Activated CD8-positive, alpha-beta memory T cell treated with anti-CD3 and anti-CD28 coated beads for 24 hours (primary cell): ENCODE measurements around the gene PSMB7.

ENCODE experiments used
- DNase-seq: peaks from one replicate; pipeline ENCODE4 v3.0.0-alpha.2; 2020

The PSMB7 gene

GRCh38 chr9:124377551-124378406 lies 37.5 kb downstream of the PSMB7 start:
- DNase-seq = no peak

- DNase-seq = no peak
Measured at GRCh38 chr9:124376329-124376728, 38.9 kb downstream of the PSMB7 start.

- DNase-seq = no peak
Measured at GRCh38 chr9:124375726-124376125, 39.5 kb downstream of the PSMB7 start.

- no peak for DNase-seq
Measured at GRCh38 chr9:124373851-124374250, 41.4 kb downstream of the PSMB7 start.

- no peak for DNase-seq
Measured at GRCh38 chr9:124373386-124373785, 41.9 kb downstream of the PSMB7 start.

GRCh38 chr9:124372038-124372437 lies 43.2 kb downstream of the PSMB7 start:
- no peak for DNase-seq

- no peak for DNase-seq
Measured at GRCh38 chr9:124370896-124371582, 44.2 kb downstream of the PSMB7 start.

GRCh38 chr9:124369231-124369797 lies 45.9 kb downstream of the PSMB7 start:
- no peak for DNase-seq

GRCh38 chr9:124368692-124369091 lies 46.5 kb downstream of the PSMB7 start:
- no peak for DNase-seq

GRCh38 chr9:124366476-124367220 lies 48.6 kb downstream of the PSMB7 start:
- DNase-seq = no peak

GRCh38 chr9:124365036-124365435 lies 50.2 kb downstream of the PSMB7 start:
- DNase-seq = no peak

GRCh38 chr9:124364141-124364540 lies 51.1 kb downstream of the PSMB7 start:
- no peak for DNase-seq

- DNase-seq = no peak
Measured at GRCh38 chr9:124363326-124364096, 51.7 kb downstream of the PSMB7 start.

GRCh38 chr9:124361128-124361527 lies 54.1 kb downstream of the PSMB7 start:
- no peak for DNase-seq

GRCh38 chr9:124359855-124360678 lies 55.2 kb downstream of the PSMB7 start:
- DNase-seq = no peak

GRCh38 chr9:124359426-124359825 lies 55.8 kb downstream of the PSMB7 start:
- DNase-seq = no peak

GRCh38 chr9:124358631-124359030 lies 56.6 kb downstream of the PSMB7 start:
- DNase-seq = peak; percentile 38

- peak; percentile 55 for DNase-seq
Measured at GRCh38 chr9:124357721-124358361, 57.4 kb downstream of the PSMB7 start.

GRCh38 chr9:124356745-124357390 lies 58.4 kb downstream of the PSMB7 start:
- no peak for DNase-seq
